Osteoblast (primary cell): ENCODE data around the gene COL18A1. TPM values are rescaled to one million over a fixed set of nuclear protein-coding genes. Genes with fewer than 3 reads are reported as not detected.

Experiments used
- DNase-seq: peaks from one replicate; pipeline ENCODE4 v3.0.0; 2011; ENCODE audit warnings: low spot score, mixed read lengths; ENCODE audit not compliant: insufficient read length; ENCODE audit errors: missing footprints
- H2AFZ ChIP-seq: 2 replicates; pipeline ENCODE4 v1.6.0; 2011; ENCODE audit warnings: mild to moderate bottlenecking, low read length
- H3K27ac ChIP-seq: 2 replicates; pipeline ENCODE4 v1.5.1; 2011; ENCODE audit warnings: mild to moderate bottlenecking, low read depth, low read length, moderate library complexity
- H3K27me3 ChIP-seq: 2 replicates; pipeline ENCODE4 v1.6.0; 2012; ENCODE audit warnings: mild to moderate bottlenecking, control low read depth, inconsistent platforms, low read length, moderate library complexity; ENCODE audit not compliant: insufficient read depth
- H3K36me3 ChIP-seq: 2 replicates; pipeline ENCODE4 v1.5.1; 2011; ENCODE audit warnings: mild to moderate bottlenecking, low read length, control low read depth, moderate library complexity; ENCODE audit not compliant: insufficient read depth
- H3K4me1 ChIP-seq: 2 replicates; pipeline ENCODE4 v1.5.1; 2011; ENCODE audit warnings: mild to moderate bottlenecking, low read length, control low read depth, moderate library complexity; ENCODE audit not compliant: insufficient read depth
- H3K4me2 ChIP-seq: 2 replicates; pipeline ENCODE4 v1.6.0; 2011; ENCODE audit warnings: mild to moderate bottlenecking, low read length; ENCODE audit not compliant: insufficient read depth
- H3K4me3 ChIP-seq: fragments of 200-600 bp; sonication (generic); 3 replicates; pipeline ENCODE4 v1.5.1; 2012; ENCODE audit warnings: mild to moderate bottlenecking, low read length, inconsistent platforms; ENCODE audit not compliant: insufficient read depth
- H3K79me2 ChIP-seq: 2 replicates; pipeline ENCODE4 v1.6.0; 2012; ENCODE audit warnings: mild to moderate bottlenecking, low read length, control low read depth, inconsistent platforms; ENCODE audit not compliant: insufficient read depth
- H3K9me3 ChIP-seq: 2 replicates; pipeline ENCODE4 v1.5.1; 2011; ENCODE audit warnings: low read depth, low read length, control low read depth
- H4K20me1 ChIP-seq: 2 replicates; pipeline ENCODE4 v1.6.0; 2012; ENCODE audit warnings: mild to moderate bottlenecking, low read length, control low read depth; ENCODE audit not compliant: insufficient read depth
- total RNA-seq: library from RNA; depleted of rRNA; stranded (reverse); fragments of >200 nt; gene quantifications from 2 replicates; pipeline ENCODE4 v1.2.3, GENCODE V29; 2012
- TF ChIP-seq, protein P1 (sequence below): IDR thresholded peaks from 2 replicates; pipeline ENCODE4 v1.5.1; 2011; ENCODE audit warnings: mild to moderate bottlenecking, low read depth, low read length, moderate library complexity; ENCODE audit errors: extremely low read depth

Gene COL18A1
- total RNA-seq, 1 donor, result 8.3 TPM

DNA sequence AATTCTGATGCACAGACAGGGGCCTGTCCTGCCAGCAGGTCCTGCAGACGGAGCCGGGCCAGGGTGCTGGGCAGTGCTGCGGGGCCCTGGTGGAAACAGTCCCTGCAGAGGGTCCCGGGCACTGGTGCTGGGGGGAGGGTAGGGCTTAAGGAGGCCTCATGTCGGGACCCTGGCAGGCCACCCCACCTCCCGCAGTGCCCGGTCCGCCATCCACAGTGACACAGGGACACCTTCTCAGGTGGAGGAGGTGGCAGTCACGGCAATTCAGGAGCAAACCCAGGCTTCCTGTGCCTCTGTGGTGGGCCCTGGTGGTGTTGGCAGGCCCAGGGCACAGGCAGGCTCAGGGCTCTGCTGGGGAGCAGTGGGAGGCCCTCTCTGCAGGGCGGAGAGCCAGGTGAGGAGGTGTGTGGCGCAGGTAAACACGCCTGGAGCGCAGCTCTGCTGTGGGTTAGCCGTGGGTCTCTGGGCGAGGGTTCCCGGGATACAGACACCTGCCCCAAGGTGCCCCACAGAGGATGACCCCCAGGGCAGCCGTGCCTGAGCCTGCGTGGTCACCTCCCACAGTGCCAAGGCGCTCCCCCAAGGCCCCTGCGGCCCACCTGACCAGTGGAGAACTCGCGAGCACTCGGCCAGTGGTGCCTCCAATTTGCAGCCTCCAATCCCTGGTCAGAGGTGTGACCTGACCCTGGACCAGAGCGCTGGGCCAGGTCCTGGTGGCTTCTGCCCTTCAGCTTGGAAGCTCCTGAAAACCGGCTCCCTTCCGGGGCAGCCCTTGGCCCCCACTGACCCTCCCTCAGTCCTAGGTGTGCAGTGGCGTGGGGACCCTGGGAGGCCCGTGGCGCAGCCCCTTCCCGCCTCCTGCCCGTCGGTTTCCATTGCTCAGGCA is 19.2 kb downstream of the COL18A1 start:
- Histone ChIP-seq H3K4me3 (no peak overlapping the region), H3K4me2 (no peak overlapping the region), H3K9me3 (no peaks in the 10 kb centered on the region), H3K79me2 (no peaks in the 10 kb centered on the region), H3K36me3 (no peaks in the 10 kb centered on the region), H2AFZ (no peak overlapping the region), H3K4me1 (peaks cover 9% of the 10 kb centered on the region), H3K27ac (no peak overlapping the region), H3K27me3 (no peaks in the 10 kb centered on the region), H4K20me1 (no peaks in the 10 kb centered on the region)
- TF ChIP-seq, protein P1, sequence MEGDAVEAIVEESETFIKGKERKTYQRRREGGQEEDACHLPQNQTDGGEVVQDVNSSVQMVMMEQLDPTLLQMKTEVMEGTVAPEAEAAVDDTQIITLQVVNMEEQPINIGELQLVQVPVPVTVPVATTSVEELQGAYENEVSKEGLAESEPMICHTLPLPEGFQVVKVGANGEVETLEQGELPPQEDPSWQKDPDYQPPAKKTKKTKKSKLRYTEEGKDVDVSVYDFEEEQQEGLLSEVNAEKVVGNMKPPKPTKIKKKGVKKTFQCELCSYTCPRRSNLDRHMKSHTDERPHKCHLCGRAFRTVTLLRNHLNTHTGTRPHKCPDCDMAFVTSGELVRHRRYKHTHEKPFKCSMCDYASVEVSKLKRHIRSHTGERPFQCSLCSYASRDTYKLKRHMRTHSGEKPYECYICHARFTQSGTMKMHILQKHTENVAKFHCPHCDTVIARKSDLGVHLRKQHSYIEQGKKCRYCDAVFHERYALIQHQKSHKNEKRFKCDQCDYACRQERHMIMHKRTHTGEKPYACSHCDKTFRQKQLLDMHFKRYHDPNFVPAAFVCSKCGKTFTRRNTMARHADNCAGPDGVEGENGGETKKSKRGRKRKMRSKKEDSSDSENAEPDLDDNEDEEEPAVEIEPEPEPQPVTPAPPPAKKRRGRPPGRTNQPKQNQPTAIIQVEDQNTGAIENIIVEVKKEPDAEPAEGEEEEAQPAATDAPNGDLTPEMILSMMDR, result no peak
- no peak for DNase-seq

DNA sequence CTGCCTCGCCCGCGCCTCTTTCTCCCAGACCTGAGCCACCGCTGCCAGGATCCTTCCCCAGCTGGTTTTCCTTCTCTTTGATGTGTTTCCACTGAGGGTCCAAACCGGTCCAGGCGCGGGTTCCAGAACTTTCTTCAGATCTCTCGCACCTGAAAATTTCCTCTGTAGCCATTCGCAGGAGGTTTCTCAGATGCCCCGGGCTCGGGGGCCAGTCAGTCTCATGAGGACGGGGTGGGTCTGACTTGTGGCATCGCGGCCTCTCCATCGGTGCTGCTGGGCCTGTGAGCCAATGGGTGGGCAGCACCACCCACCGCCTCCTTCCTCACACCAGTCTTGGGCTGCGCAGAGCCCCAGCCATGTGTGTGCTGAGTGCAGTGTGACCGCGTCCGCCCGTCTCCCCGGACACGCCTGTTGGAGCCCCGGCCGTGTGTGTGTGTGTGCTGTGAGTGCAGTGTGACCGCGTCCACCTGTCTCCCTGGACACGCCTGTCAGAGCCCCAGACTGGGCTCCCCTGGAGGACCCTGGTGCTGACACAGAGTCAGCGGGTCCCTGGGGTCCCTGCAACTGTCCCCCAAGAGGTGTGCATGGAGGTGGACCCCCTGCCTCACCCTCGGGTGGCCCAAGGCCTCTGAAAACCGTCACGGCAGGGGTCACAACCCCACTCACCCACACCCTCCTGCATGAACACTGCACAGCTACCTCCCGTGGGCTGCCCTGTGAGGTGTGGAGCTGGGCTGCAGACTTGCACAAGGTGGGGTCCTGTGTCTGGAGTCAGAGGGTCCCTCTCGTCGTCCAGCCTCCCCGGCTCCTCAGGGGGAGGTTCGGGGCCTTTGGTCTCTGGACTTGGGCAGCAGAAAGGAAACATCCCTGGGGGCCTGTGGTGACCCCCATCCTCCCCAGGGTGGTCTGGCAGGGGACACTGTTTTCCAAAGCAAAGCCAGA is 20.2 kb downstream of the COL18A1 start:
- no peak overlapping the region for H3K4me3 ChIP-seq

DNA sequence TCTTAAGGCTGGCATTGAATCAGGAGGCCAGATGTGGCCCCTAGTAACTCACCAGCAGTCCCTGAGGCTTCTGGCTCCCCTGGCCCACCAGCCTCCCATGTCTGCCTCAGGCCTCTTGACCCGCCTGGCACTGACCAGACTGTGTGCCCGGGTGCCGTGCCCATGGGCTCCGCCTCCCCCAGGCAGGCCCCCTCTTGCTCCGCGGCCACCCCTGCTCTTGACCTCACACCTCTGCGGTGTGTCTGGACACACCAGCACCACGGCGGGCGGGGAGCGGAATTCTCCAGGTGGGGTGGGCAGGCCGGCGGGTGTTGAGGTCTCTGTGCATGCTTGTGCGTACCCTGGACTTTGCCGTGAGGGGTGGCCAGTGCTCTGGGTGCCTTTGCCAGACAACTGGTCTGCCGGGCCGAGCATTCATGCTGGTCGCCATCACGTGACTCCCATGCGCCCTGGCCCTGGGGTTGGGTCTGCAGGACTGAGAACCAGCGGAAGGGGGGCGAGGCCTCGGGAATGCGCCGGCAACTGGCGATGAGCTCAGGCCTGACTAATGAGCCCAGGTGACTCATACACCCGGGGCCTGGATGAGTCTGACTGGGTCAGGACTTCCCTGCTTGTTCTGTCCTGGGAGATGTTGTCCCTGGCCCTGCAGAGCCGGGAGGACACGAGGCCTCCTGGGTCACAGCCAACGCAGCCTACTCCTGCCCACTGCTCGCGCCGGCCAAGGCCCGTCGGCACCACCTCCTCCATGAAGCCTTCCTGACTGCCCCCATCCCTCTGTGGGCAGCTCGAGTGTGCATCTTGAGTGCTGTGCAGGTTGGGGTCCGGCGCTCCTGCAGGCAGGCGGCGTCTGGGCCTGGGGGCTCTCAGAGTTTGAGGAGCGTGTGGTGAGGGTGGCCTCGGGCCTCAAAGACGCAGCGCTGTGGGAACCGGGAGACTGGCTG is 22.6 kb downstream of the COL18A1 start:
- no peak overlapping the region for H3K4me3 ChIP-seq

More for the DNA sequence above, 20.2 kb downstream of the COL18A1 start:
- H3K36me3 ChIP-seq, result no peaks in the 10 kb centered on the region
- H4K20me1 ChIP-seq, result no peaks in the 10 kb centered on the region
- H2AFZ ChIP-seq, result no peak overlapping the region
- H3K9me3 ChIP-seq, result no peaks in the 10 kb centered on the region
- TF ChIP-seq, protein P1, result no peak
- DNase-seq, result no peak
- no peak overlapping the region for H3K27ac ChIP-seq
- peaks cover 9% of the 10 kb centered on the region for H3K4me1 ChIP-seq
- H3K4me2 ChIP-seq, result no peak overlapping the region
- no peaks in the 10 kb centered on the region for H3K27me3 ChIP-seq
- H3K79me2 ChIP-seq, result no peaks in the 10 kb centered on the region

More for the DNA sequence above, 22.6 kb downstream of the COL18A1 start:
- H3K4me2 ChIP-seq, result no peak overlapping the region
- no peaks in the 10 kb centered on the region for H3K27me3 ChIP-seq
- no peaks in the 10 kb centered on the region for H4K20me1 ChIP-seq
- no peaks in the 10 kb centered on the region for H3K36me3 ChIP-seq
- no peaks in the 10 kb centered on the region for H3K9me3 ChIP-seq
- peak; percentile 100 for DNase-seq
- no peaks in the 10 kb centered on the region for H3K79me2 ChIP-seq
- peak overlapping the region; percentile 37 for H3K27ac ChIP-seq
- peak overlapping the region; percentile 41 for H2AFZ ChIP-seq
- peaks cover 21% of the 10 kb centered on the region for H3K4me1 ChIP-seq
- TF ChIP-seq, protein P1, result no peak
